HepG2 (cell line): ENCODE measurements around the gene SEMA7A. TPM values are rescaled to one million over a fixed set of nuclear protein-coding genes. Genes with fewer than 3 reads are reported as not detected.

ENCODE experiments used
- CBX5 ChIP-seq: sonication (generic); formaldehyde crosslinking; IDR thresholded peaks from 2 replicates; pipeline ENCODE4 v1.4.0; 2020; ENCODE audit warnings: missing genetic modification reagents, borderline replicate concordance
- DNMT3B ChIP-seq: conservative IDR thresholded peaks from 2 replicates; pipeline ENCODE4 v1.6.1; 2016; ENCODE audit warnings: missing biosample characterization, control low read depth
- HNRNPL ChIP-seq: fragments of 200-400 bp; formaldehyde crosslinking; IDR thresholded peaks from 2 replicates; pipeline ENCODE4 v1.6.1; 2017; ENCODE audit warnings: mild to moderate bottlenecking, low read depth, low read length
- ISX ChIP-seq: sonication (generic); formaldehyde crosslinking; conservative IDR thresholded peaks from 2 replicates; pipeline ENCODE4 v1.5.0; 2020; ENCODE audit warnings: missing genetic modification reagents
- KAT7 ChIP-seq: IDR thresholded peaks from 2 replicates; pipeline ENCODE4 v1.6.1; 2018; ENCODE audit warnings: borderline replicate concordance, missing compliant biosample characterization
- KDM3A ChIP-seq: IDR thresholded peaks from 2 replicates; pipeline ENCODE4 v1.6.1; 2018; ENCODE audit warnings: low read depth, missing compliant biosample characterization
- MEIS1 ChIP-seq: sonication (generic); formaldehyde crosslinking; IDR thresholded peaks from 2 replicates; pipeline ENCODE4 v1.9.0; 2021; ENCODE audit warnings: mild to moderate bottlenecking, missing genetic modification reagents, moderate library complexity, borderline replicate concordance
- RBAK ChIP-seq: sonication (generic); formaldehyde crosslinking; IDR thresholded peaks from 2 replicates; pipeline ENCODE4 v1.5.1; 2020; ENCODE audit warnings: mild to moderate bottlenecking, missing genetic modification reagents
- RBM22 ChIP-seq: fragments of 200-400 bp; formaldehyde crosslinking; optimal IDR thresholded peaks from 2 replicates; pipeline ENCODE3; 2017; ENCODE audit warnings: mild to moderate bottlenecking, low read length, moderate library complexity
- SAFB2 ChIP-seq: sonication (generic); formaldehyde crosslinking; IDR thresholded peaks from 2 replicates; pipeline ENCODE4 v1.5.1; 2020; ENCODE audit warnings: missing genetic modification reagents, low read depth, mild to moderate bottlenecking, borderline replicate concordance
- SAP130 ChIP-seq: IDR thresholded peaks from 2 replicates; pipeline ENCODE4 v1.6.1; 2016; ENCODE audit warnings: low read depth
- ZNF451 ChIP-seq: sonication (generic); formaldehyde crosslinking; IDR thresholded peaks from 2 replicates; pipeline ENCODE4 v1.5.0; 2020; ENCODE audit warnings: mild to moderate bottlenecking, missing genetic modification reagents
- ZSCAN30 ChIP-seq: sonication (generic); formaldehyde crosslinking; IDR thresholded peaks from 2 replicates; pipeline ENCODE4 v1.5.0; 2020; ENCODE audit warnings: mild to moderate bottlenecking, missing genetic modification reagents
- polyA plus RNA-seq, 8 experiments: library from polyadenylated mRNA; depleted of rRNA in 3 of 8; stranded (reverse) in 7 of 8; unstranded in 1 of 8; fragments of >200 nt; fragmentation: Illumina TruSeq in 4 of 8; extraction: Trizol in 4 of 8; gene quantifications; 2 replicates each; pipeline versions ENCODE4 v1.2.1 to v1.2.3, GENCODE V29; 2011 to 2016; ENCODE audit warnings: low read depth in 4 of 8, missing spikeins in 1 of 8, mixed read lengths in 1 of 8; ENCODE audit not compliant: insufficient read depth in 1 of 8
- total RNA-seq, 5 experiments: library from RNA; depleted of rRNA; stranded (reverse); fragments of >200 nt; fragmentation: Illumina TruSeq; extraction: Trizol; gene quantifications; 2 replicates each; pipeline ENCODE4 v1.2.3, GENCODE V29; 2016; ENCODE audit warnings: low read depth in 1 of 5
- TF ChIP-seq, protein P1 (sequence below): sonication (generic); formaldehyde crosslinking; IDR thresholded peaks from 2 replicates; pipeline ENCODE4 v1.4.0; 2020; ENCODE audit warnings: low read depth, mild to moderate bottlenecking, missing genetic modification reagents
- TF ChIP-seq, protein P2 (sequence below): sonication (generic); formaldehyde crosslinking; IDR thresholded peaks from 2 replicates; pipeline ENCODE4 v1.4.0; 2020; ENCODE audit warnings: missing genetic modification reagents, mild to moderate bottlenecking, borderline replicate concordance
- TF ChIP-seq, protein P3 (sequence below): sonication (generic); formaldehyde crosslinking; IDR thresholded peaks from 2 replicates; pipeline ENCODE4 v1.5.0; 2020; ENCODE audit warnings: missing genetic modification reagents, mild to moderate bottlenecking, borderline replicate concordance
- TF ChIP-seq, protein P4 (sequence below): IDR thresholded peaks from 2 replicates; pipeline ENCODE4 v1.6.1; 2016; ENCODE audit warnings: low read depth, missing genetic modification reagents, missing compliant biosample characterization
- TF ChIP-seq, protein P5 (sequence below): IDR thresholded peaks from 2 replicates; pipeline ENCODE4 v1.6.1; 2016; ENCODE audit warnings: missing genetic modification reagents, missing compliant biosample characterization

The SEMA7A gene
- total and polyA plus RNA-seq, 2 of the 13 experiments (the other 11 are each of a cell fraction or from before 2014, with no cell fraction given) = 9.0 to 15.8 TPM

DNA sequence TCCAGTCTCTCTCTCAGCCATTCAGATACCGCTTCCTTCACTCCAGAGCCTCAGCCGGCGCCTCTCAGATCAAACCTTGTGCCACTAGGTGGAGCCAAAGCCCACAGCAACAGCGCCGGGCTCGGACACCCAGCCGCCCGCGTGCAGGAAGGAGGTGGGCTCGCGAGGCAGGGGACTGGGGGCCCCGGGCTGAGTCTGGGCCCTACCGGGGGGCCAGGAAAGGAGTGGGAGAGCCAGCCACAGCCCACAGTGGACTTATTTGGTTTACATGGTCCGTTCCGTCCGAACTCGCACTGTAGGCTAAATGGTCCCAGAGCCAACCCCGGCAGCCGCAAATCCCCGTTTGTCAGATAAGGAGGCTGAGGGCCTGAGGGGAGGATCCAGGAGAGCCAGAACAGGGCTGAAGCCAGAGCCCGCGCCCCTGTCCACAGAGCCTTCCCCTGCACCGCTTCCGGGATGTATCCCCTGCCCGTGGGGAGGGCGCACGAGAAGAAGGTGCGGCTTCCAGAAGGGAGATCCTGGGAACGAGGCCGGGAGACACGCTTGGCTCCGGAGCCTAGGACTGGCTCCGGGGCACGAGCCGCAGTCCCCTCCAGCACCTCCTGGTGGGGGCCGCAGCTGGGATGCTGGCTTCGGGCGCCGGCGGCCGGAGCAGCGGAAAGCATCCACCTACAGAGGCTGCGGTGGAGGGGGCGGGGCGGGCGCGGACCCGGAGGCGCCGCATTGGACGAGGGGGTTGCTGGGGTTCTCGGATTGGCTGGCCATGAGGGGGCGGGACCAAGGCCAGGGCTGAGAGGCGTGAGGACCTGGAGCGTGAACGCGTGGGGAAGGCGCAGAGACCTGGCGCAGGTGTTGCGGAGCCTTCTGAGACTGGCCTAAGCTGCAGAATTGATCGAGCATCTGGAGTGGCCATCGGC, 59.8 kb downstream of the SEMA7A start (continued):
- TF ChIP-seq, protein P1, sequence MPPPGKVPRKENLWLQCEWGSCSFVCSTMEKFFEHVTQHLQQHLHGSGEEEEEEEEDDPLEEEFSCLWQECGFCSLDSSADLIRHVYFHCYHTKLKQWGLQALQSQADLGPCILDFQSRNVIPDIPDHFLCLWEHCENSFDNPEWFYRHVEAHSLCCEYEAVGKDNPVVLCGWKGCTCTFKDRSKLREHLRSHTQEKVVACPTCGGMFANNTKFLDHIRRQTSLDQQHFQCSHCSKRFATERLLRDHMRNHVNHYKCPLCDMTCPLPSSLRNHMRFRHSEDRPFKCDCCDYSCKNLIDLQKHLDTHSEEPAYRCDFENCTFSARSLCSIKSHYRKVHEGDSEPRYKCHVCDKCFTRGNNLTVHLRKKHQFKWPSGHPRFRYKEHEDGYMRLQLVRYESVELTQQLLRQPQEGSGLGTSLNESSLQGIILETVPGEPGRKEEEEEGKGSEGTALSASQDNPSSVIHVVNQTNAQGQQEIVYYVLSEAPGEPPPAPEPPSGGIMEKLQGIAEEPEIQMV (CRISPR knock-in tag) = no peak
- TF ChIP-seq ZNF451 (CRISPR knock-in tag) (no peak), ISX (CRISPR knock-in tag) (no peak), ZSCAN30 (CRISPR knock-in tag) (no peak; the same call in 1 of the 2 replicates), RBAK (CRISPR knock-in tag) (no peak), SAFB2 (CRISPR knock-in tag) (0 out of 2 replicates have a peak, but pooled peaks have one; percentile 57), MEIS1 (CRISPR knock-in tag) (no peak), SAP130 (CRISPR knock-in tag) (peak; percentile 72), HNRNPL (0 out of 2 replicates have a peak, but pooled peaks have one; percentile 12), RBM22 (no peak), CBX5 (0 out of 2 replicates have a peak, but pooled peaks have one; percentile 8), DNMT3B (CRISPR knock-in tag) (no peak), KAT7 (CRISPR knock-in tag) (no peak), KDM3A (CRISPR knock-in tag) (peak; percentile 90)
- TF ChIP-seq, protein P2, sequence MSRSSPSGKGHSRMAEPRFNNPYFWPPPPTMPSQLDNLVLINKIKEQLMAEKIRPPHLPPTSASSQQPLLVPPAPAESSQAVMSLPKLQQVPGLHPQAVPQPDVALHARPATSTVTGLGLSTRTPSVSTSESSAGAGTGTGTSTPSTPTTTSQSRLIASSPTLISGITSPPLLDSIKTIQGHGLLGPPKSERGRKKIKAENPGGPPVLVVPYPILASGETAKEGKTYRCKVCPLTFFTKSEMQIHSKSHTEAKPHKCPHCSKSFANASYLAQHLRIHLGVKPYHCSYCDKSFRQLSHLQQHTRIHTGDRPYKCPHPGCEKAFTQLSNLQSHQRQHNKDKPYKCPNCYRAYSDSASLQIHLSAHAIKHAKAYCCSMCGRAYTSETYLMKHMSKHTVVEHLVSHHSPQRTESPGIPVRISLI (CRISPR knock-in tag) = no peak
- TF ChIP-seq, protein P3, sequence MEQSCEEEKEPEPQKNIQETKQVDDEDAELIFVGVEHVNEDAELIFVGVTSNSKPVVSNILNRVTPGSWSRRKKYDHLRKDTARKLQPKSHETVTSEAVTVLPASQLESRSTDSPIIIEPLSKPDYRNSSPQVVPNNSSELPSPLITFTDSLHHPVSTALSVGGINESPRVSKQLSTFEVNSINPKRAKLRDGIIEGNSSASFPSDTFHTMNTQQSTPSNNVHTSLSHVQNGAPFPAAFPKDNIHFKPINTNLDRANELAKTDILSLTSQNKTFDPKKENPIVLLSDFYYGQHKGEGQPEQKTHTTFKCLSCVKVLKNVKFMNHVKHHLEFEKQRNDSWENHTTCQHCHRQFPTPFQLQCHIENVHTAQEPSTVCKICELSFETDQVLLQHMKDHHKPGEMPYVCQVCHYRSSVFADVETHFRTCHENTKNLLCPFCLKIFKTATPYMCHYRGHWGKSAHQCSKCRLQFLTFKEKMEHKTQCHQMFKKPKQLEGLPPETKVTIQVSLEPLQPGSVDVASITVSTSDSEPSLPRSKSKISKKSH = no peak; the same call in 1 of the 2 replicates
- TF ChIP-seq, protein P4, sequence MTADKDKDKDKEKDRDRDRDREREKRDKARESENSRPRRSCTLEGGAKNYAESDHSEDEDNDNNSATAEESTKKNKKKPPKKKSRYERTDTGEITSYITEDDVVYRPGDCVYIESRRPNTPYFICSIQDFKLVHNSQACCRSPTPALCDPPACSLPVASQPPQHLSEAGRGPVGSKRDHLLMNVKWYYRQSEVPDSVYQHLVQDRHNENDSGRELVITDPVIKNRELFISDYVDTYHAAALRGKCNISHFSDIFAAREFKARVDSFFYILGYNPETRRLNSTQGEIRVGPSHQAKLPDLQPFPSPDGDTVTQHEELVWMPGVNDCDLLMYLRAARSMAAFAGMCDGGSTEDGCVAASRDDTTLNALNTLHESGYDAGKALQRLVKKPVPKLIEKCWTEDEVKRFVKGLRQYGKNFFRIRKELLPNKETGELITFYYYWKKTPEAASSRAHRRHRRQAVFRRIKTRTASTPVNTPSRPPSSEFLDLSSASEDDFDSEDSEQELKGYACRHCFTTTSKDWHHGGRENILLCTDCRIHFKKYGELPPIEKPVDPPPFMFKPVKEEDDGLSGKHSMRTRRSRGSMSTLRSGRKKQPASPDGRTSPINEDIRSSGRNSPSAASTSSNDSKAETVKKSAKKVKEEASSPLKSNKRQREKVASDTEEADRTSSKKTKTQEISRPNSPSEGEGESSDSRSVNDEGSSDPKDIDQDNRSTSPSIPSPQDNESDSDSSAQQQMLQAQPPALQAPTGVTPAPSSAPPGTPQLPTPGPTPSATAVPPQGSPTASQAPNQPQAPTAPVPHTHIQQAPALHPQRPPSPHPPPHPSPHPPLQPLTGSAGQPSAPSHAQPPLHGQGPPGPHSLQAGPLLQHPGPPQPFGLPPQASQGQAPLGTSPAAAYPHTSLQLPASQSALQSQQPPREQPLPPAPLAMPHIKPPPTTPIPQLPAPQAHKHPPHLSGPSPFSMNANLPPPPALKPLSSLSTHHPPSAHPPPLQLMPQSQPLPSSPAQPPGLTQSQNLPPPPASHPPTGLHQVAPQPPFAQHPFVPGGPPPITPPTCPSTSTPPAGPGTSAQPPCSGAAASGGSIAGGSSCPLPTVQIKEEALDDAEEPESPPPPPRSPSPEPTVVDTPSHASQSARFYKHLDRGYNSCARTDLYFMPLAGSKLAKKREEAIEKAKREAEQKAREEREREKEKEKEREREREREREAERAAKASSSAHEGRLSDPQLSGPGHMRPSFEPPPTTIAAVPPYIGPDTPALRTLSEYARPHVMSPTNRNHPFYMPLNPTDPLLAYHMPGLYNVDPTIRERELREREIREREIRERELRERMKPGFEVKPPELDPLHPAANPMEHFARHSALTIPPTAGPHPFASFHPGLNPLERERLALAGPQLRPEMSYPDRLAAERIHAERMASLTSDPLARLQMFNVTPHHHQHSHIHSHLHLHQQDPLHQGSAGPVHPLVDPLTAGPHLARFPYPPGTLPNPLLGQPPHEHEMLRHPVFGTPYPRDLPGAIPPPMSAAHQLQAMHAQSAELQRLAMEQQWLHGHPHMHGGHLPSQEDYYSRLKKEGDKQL (CRISPR knock-in tag) = no peak
- TF ChIP-seq, protein P5, sequence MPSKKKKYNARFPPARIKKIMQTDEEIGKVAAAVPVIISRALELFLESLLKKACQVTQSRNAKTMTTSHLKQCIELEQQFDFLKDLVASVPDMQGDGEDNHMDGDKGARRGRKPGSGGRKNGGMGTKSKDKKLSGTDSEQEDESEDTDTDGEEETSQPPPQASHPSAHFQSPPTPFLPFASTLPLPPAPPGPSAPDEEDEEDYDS (CRISPR knock-in tag) = 0 out of 2 replicates have a peak, but pooled peaks have one; percentile 27
